ENCODE data around the gene EML4. TPM values are rescaled to one million over a fixed set of nuclear protein-coding genes. Genes with fewer than 3 reads are reported as not detected.
A peak's percentile ranks its signal among the peaks of the same experiment; 100 is the strongest.

EML4 gene
- total RNA-seq, 1 experiment from 2014 or later, result 52.0 TPM

DNA sequence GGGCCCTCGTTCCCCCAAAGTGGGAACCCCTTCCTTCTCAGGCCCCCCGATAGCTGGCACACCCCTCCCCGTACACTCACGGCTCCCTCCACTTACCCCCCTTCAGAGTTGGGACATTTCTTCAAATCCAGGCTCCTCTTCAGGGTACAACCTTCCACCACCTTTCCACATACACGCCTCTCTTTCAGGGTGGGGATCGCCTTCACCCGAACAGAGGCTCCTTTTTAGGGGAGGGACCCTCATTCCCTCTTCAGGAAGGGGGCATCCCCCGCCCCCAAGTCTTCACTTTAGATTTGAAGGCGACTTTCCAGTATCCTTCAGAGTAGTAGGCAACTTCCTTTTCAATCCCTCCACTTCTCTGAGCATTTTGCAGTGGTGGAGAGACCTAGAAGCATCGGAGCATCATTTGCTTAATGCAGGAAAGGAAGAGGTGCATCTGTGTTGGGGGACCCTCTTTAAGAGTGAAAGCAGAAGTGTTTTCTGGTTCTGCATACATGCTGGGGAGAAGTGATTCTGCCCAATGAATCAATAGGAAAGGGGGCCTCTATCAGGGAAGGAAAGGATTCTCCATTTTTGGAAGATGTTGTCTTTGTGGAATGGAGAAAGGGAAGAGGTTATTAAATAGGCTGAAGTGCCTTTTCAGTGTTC, 845 bp downstream of the EML4 start:
- H2AFZ ChIP-seq, result peak overlapping the region; percentile 93
- BruUV-seq (replicated peaks), result no TSS peak
- H3K36me3 ChIP-seq (ENCODE audit: low read depth), result 0 out of 2 replicates have a peak, but pooled peaks cover 4% of the 10 kb centered on the region
- no peaks in the 10 kb centered on the region for H3K9me3 ChIP-seq (ENCODE audit: insufficient read depth, low read depth)
- H3K4me1 ChIP-seq (replicated peaks; ENCODE audit: insufficient read depth), result peaks cover 37% of the 10 kb centered on the region
- ChIA-PET POLR2A (ENCODE audit: unreplicated experiment) (no interaction called here), CTCF (no interaction called here)
- H3K27me3 ChIP-seq (ENCODE audit: insufficient read depth, low read depth), result no peaks in the 10 kb centered on the region
- peaks cover 54% of the 10 kb centered on the region for H3K79me2 ChIP-seq (ENCODE audit: low read depth)
- 0 out of 2 replicates have a peak overlapping the region, but pooled peaks have one; percentile 18 for H3K27ac ChIP-seq
- intact Hi-C loops (cut with micrococcal nuclease; ENCODE audit: unreplicated experiment), result loop anchor here (2.0 to 5.0 kb wide), 2 partner anchors 38 to 67 kb away; no protein-coding TSS in a partner anchor
- no peaks in the 10 kb centered on the region for H3K9me2 ChIP-seq (ENCODE audit: insufficient read depth)
- H3K4me3 ChIP-seq, result peak overlapping the region; percentile 70
- peaks cover 6% of the 10 kb centered on the region; the same call in 1 of the 2 replicates for H3F3A ChIP-seq (ENCODE audit: insufficient read depth, low read depth)
- H3K4me2 ChIP-seq, result peak overlapping the region; percentile 98
- no peak for TF ChIP-seq EZH2 (IDR thresholded peaks at IDR 0.05; ENCODE audit: low read depth)
- TF ChIP-seq, protein P1, sequence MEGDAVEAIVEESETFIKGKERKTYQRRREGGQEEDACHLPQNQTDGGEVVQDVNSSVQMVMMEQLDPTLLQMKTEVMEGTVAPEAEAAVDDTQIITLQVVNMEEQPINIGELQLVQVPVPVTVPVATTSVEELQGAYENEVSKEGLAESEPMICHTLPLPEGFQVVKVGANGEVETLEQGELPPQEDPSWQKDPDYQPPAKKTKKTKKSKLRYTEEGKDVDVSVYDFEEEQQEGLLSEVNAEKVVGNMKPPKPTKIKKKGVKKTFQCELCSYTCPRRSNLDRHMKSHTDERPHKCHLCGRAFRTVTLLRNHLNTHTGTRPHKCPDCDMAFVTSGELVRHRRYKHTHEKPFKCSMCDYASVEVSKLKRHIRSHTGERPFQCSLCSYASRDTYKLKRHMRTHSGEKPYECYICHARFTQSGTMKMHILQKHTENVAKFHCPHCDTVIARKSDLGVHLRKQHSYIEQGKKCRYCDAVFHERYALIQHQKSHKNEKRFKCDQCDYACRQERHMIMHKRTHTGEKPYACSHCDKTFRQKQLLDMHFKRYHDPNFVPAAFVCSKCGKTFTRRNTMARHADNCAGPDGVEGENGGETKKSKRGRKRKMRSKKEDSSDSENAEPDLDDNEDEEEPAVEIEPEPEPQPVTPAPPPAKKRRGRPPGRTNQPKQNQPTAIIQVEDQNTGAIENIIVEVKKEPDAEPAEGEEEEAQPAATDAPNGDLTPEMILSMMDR (conservative IDR thresholded peaks at IDR 0.05), result no peak
- peaks cover 13% of the 10 kb centered on the region; the same call in 1 of the 2 replicates for H4K20me1 ChIP-seq (ENCODE audit: insufficient read depth)
- DNase-seq, result no peak

DNA sequence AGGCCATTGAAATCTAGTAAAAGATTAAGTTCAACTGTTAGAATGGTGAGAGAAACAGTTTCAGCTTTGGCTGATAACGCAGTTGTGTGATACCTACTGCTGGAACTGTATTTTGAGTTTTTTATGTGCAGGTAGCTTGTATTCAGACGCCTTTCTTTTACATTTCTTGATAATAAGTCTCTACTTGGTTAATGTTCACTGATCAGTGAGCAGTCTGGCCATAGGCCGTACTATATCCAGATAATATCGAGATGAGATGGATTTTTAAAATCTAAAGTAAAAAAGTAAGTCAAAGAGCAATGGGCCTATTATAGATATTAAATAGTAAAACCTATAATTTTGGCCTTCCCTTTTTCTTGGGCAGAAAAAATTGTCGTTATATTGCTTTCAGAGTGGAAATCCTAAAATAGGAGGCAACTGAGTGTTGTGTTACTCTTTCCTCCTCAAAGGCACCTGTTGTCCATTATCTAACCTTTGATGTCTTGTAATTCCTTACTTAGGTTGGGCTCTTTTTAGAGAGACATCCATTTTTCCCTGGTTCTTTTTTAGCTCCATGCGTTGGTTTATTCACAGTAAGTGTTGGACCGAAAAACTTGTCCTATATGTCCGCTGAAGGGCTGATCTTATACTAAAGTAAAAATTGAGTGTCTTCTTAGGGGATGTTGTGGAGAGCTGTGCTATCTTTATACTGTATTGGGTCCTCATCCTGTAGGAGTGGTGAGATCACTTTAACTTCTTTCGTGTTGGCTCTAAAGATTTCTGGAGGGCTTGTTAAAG, 1.7 kb downstream of the EML4 start:
- POLR2A ChIA-PET (ENCODE audit: unreplicated experiment), result no interaction called here
- peaks cover 6% of the 10 kb centered on the region; the same call in 1 of the 2 replicates for H3F3A ChIP-seq (ENCODE audit: insufficient read depth, low read depth)
- H3K27ac ChIP-seq, result no peak overlapping the region
- peak overlapping the region; percentile 93 for H2AFZ ChIP-seq
- H3K36me3 ChIP-seq (ENCODE audit: low read depth), result 0 out of 2 replicates have a peak, but pooled peaks cover 4% of the 10 kb centered on the region
- H3K4me1 ChIP-seq (replicated peaks; ENCODE audit: insufficient read depth), result peaks cover 37% of the 10 kb centered on the region
- peaks cover 13% of the 10 kb centered on the region; the same call in 1 of the 2 replicates for H4K20me1 ChIP-seq (ENCODE audit: insufficient read depth)
- H3K27me3 ChIP-seq (ENCODE audit: insufficient read depth, low read depth), result no peaks in the 10 kb centered on the region
- no TSS peak for BruUV-seq (replicated peaks)
- peak overlapping the region; percentile 98 for H3K4me2 ChIP-seq
- no peaks in the 10 kb centered on the region for H3K9me3 ChIP-seq (ENCODE audit: insufficient read depth, low read depth)
- no peaks in the 10 kb centered on the region for H3K9me2 ChIP-seq (ENCODE audit: insufficient read depth)
- TF ChIP-seq, protein P1 (conservative IDR thresholded peaks at IDR 0.05), result no peak
- TF ChIP-seq EZH2 (IDR thresholded peaks at IDR 0.05; ENCODE audit: low read depth), result no peak
- intact Hi-C loops (cut with micrococcal nuclease; ENCODE audit: unreplicated experiment), result no loop called here
- DNase-seq, result no peak
- peaks cover 60% of the 10 kb centered on the region for H3K79me2 ChIP-seq (ENCODE audit: low read depth)
- H3K4me3 ChIP-seq, result peak overlapping the region; percentile 70
- CTCF ChIA-PET, result no interaction called here

DNA sequence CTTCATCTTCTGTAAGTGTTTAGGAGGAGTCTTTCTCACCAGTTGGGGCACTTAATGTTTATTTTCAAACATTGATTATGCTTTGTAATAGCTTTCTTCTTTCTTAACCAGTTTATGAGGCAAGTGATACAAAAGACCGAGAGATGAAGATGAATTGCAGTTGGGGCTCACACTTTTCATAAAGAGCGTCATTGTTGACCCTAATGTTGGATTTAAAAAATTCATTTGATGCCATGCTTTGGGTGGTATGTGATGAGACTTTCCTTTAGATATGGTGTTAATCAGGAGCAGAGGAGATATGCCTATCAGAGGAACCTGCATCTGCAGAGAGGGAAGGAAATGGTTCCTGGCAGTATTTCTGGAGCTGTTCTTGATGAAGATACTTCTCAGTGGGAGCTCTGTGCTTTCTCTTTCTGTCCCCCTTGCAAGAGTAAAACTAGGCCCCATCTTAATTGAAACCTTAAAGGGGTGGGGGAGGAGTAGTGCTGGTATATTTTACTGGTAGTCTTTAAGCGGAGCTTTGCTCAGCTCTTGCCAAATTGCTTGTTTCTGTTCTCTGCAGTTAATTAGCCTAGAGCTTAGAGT, 2.3 kb downstream of the EML4 start:
- Histone ChIP-seq H4K20me1 (ENCODE audit: insufficient read depth) (peaks cover 13% of the 10 kb centered on the region; the same call in 1 of the 2 replicates), H3K9me3 (ENCODE audit: insufficient read depth, low read depth) (no peaks in the 10 kb centered on the region), H3K4me1 (replicated peaks; ENCODE audit: insufficient read depth) (peaks cover 37% of the 10 kb centered on the region), H3K4me3 (peak overlapping the region; percentile 70), H3K36me3 (ENCODE audit: low read depth) (0 out of 2 replicates have a peak, but pooled peaks cover 4% of the 10 kb centered on the region), H3K9me2 (ENCODE audit: insufficient read depth) (no peaks in the 10 kb centered on the region), H3K79me2 (ENCODE audit: low read depth) (peaks cover 66% of the 10 kb centered on the region), H3K27ac (no peak overlapping the region), H2AFZ (no peak overlapping the region), H3F3A (ENCODE audit: insufficient read depth, low read depth) (peaks cover 6% of the 10 kb centered on the region; the same call in 1 of the 2 replicates), H3K4me2 (peak overlapping the region; percentile 98), H3K27me3 (ENCODE audit: insufficient read depth, low read depth) (no peaks in the 10 kb centered on the region)
- intact Hi-C loops (cut with micrococcal nuclease; ENCODE audit: unreplicated experiment), result no loop called here
- CTCF ChIA-PET, result interaction anchor here (0.6 kb wide), 1 partner anchor 275 kb away, joined by 6 read pairs; no protein-coding TSS in a partner anchor
- TF ChIP-seq EZH2 (IDR thresholded peaks at IDR 0.05; ENCODE audit: low read depth), result no peak
- TF ChIP-seq, protein P1 (conservative IDR thresholded peaks at IDR 0.05), result no peak
- DNase-seq, result no peak
- no TSS peak for BruUV-seq (replicated peaks)
- POLR2A ChIA-PET (ENCODE audit: unreplicated experiment), result no interaction called here
